HepG2 (cell line): Measurements from ENCODE around the gene SIGLEC14. TPM values are rescaled to one million over a fixed set of nuclear protein-coding genes. Genes with fewer than 3 reads are reported as not detected.

ENCODE experiments used
- ARID2 ChIP-seq: sonication (generic); formaldehyde crosslinking; IDR thresholded peaks from 2 replicates; pipeline ENCODE4 v1.8.1; 2022; ENCODE audit warnings: mild to moderate bottlenecking, missing genetic modification reagents, borderline replicate concordance
- CCDC6 ChIP-seq: sonication (generic); formaldehyde crosslinking; IDR thresholded peaks from 2 replicates; pipeline ENCODE4 v1.8.1; 2022; ENCODE audit warnings: mild to moderate bottlenecking, missing genetic modification reagents, moderate library complexity
- CENPX ChIP-seq: sonication (generic); formaldehyde crosslinking; IDR thresholded peaks from 2 replicates; pipeline ENCODE4 v1.9.0; 2021; ENCODE audit warnings: mild to moderate bottlenecking, missing genetic modification reagents, moderate library complexity
- CREM ChIP-seq, 2 experiments: sonication (generic) in 1 of 2; formaldehyde crosslinking in 1 of 2; IDR thresholded peaks; 2 replicates each; pipeline versions ENCODE4 v1.4.0 to v1.6.1; 2016 to 2020; ENCODE audit warnings: antibody characterized with exemption in 1 of 2, mild to moderate bottlenecking in 1 of 2, missing genetic modification reagents in 1 of 2
- GTF2F1 ChIP-seq: fragments of 150-350 bp; IDR thresholded peaks from 2 replicates; pipeline ENCODE4 v1.6.1; 2014; ENCODE audit warnings: low read length
- MATR3 ChIP-seq: sonication (generic); formaldehyde crosslinking; IDR thresholded peaks from 2 replicates; pipeline ENCODE4 v1.4.0; 2020; ENCODE audit warnings: missing genetic modification reagents
- PPARG ChIP-seq: conservative IDR thresholded peaks from 2 replicates; pipeline ENCODE4 v1.6.1; 2016; ENCODE audit warnings: missing biosample characterization, missing genetic modification reagents
- SMC3 ChIP-seq: IDR thresholded peaks from 2 replicates; pipeline ENCODE4 v1.6.1; 2011; ENCODE audit warnings: low read length, improper control_type of control experiment
- ZNF431 ChIP-seq: sonication (generic); formaldehyde crosslinking; IDR thresholded peaks from 2 replicates; pipeline ENCODE4 v1.9.0; 2022; ENCODE audit warnings: missing genetic modification reagents, low read depth, mild to moderate bottlenecking, borderline replicate concordance
- ZNF564 ChIP-seq: sonication (generic); formaldehyde crosslinking; IDR thresholded peaks from 2 replicates; pipeline ENCODE4 v1.8.1; 2023; ENCODE audit warnings: mild to moderate bottlenecking, missing genetic modification reagents
- polyA plus RNA-seq, 8 experiments: library from polyadenylated mRNA; depleted of rRNA in 3 of 8; stranded (reverse) in 7 of 8; unstranded in 1 of 8; fragments of >200 nt; fragmentation: Illumina TruSeq in 4 of 8; extraction: Trizol in 4 of 8; gene quantifications; 2 replicates each; pipeline versions ENCODE4 v1.2.1 to v1.2.3, GENCODE V29; 2011 to 2016; ENCODE audit warnings: low read depth in 4 of 8, missing spikeins in 1 of 8, mixed read lengths in 1 of 8; ENCODE audit not compliant: insufficient read depth in 1 of 8
- total RNA-seq, 5 experiments: library from RNA; depleted of rRNA; stranded (reverse); fragments of >200 nt; fragmentation: Illumina TruSeq; extraction: Trizol; gene quantifications; 2 replicates each; pipeline ENCODE4 v1.2.3, GENCODE V29; 2016; ENCODE audit warnings: low read depth in 1 of 5
- TF ChIP-seq, protein P1 (sequence below): sonication (generic); formaldehyde crosslinking; IDR thresholded peaks from 2 replicates; pipeline ENCODE4 v1.8.1; 2023; ENCODE audit warnings: mild to moderate bottlenecking, missing genetic modification reagents, borderline replicate concordance
- TF ChIP-seq, protein P2 (sequence below): sonication (generic); formaldehyde crosslinking; IDR thresholded peaks from 2 replicates; pipeline ENCODE4 v1.5.1; 2020; ENCODE audit warnings: mild to moderate bottlenecking, missing genetic modification reagents, borderline replicate concordance
- TF ChIP-seq, protein P3 (sequence below): sonication (generic); formaldehyde crosslinking; IDR thresholded peaks from 2 replicates; pipeline ENCODE4 v1.4.0; 2020; ENCODE audit warnings: missing genetic modification reagents
- TF ChIP-seq, protein P4 (sequence below): sonication (generic); formaldehyde crosslinking; IDR thresholded peaks from 2 replicates; pipeline ENCODE4 v1.4.0; 2020; ENCODE audit warnings: missing genetic modification reagents

The SIGLEC14 gene
- total and polyA plus RNA-seq, 2 of the 13 experiments (the other 11 are each of a cell fraction or from before 2014, with no cell fraction given): 0.05 to 0.09 TPM

DNA sequence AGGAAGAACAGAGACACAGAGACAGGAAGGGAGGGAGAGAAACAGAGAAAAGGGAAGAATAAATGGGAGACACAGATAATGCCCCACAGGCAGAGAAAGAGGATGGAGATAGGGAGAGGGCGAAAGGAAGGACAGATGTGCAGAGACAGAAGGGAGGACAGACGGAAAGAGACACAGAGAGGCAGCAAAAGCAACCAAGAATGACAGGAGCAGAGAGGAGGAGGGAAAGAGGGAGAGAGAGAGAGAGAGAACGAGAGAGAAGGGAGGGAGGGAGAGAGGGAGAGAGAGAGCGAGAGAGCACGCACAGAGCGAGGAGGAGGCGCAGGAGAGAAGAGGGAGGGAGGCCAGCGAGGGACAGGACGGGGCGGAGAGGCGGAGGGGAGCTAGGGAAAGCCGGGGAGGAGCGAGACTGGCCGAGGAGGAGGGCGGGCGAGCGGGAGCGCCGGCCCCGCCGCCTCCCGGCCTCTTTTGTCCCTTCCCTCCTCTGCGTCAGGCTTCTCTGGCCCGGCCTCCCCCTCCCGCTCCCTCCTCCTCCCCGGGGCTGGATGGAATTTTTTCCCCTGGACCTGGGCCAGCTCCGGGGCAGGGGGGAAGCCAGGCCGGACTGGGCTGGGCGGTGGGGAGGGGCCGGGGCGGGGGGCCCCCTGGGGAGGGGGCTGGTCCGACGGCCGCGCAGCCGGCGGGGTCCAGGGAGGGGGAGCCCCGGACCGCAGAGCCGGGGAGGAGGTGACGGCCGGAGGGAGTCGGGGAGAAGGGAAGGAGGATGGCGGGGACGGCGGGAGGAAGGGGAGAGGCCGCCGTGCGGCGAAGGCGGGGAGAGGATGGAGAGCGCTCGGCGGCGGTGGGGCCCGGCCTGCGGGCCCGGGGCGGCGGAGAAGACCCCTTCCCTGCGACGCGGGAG is 42.3 kb upstream of the SIGLEC14 start (continued):
- TF ChIP-seq, protein P1, sequence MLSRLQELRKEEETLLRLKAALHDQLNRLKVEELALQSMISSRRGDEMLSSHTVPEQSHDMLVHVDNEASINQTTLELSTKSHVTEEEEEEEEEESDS: no peak
- TF ChIP-seq CENPX (CRISPR knock-in tag) (no peak), GTF2F1 (no peak), PPARG (CRISPR knock-in tag) (no peak), SMC3 (no peak), ZNF564 (CRISPR knock-in tag) (peak; percentile 32; the same call in 1 of the 2 replicates), ARID2 (CRISPR knock-in tag) (no peak), ZNF431 (CRISPR knock-in tag) (no peak), CREM (IDR thresholded peaks at IDR 0.05) (no peak), CREM (CRISPR knock-in tag; IDR thresholded peaks at IDR 0.05) (no peak), CCDC6 (CRISPR knock-in tag) (no peak), MATR3 (CRISPR knock-in tag) (no peak)
- TF ChIP-seq, protein P2, sequence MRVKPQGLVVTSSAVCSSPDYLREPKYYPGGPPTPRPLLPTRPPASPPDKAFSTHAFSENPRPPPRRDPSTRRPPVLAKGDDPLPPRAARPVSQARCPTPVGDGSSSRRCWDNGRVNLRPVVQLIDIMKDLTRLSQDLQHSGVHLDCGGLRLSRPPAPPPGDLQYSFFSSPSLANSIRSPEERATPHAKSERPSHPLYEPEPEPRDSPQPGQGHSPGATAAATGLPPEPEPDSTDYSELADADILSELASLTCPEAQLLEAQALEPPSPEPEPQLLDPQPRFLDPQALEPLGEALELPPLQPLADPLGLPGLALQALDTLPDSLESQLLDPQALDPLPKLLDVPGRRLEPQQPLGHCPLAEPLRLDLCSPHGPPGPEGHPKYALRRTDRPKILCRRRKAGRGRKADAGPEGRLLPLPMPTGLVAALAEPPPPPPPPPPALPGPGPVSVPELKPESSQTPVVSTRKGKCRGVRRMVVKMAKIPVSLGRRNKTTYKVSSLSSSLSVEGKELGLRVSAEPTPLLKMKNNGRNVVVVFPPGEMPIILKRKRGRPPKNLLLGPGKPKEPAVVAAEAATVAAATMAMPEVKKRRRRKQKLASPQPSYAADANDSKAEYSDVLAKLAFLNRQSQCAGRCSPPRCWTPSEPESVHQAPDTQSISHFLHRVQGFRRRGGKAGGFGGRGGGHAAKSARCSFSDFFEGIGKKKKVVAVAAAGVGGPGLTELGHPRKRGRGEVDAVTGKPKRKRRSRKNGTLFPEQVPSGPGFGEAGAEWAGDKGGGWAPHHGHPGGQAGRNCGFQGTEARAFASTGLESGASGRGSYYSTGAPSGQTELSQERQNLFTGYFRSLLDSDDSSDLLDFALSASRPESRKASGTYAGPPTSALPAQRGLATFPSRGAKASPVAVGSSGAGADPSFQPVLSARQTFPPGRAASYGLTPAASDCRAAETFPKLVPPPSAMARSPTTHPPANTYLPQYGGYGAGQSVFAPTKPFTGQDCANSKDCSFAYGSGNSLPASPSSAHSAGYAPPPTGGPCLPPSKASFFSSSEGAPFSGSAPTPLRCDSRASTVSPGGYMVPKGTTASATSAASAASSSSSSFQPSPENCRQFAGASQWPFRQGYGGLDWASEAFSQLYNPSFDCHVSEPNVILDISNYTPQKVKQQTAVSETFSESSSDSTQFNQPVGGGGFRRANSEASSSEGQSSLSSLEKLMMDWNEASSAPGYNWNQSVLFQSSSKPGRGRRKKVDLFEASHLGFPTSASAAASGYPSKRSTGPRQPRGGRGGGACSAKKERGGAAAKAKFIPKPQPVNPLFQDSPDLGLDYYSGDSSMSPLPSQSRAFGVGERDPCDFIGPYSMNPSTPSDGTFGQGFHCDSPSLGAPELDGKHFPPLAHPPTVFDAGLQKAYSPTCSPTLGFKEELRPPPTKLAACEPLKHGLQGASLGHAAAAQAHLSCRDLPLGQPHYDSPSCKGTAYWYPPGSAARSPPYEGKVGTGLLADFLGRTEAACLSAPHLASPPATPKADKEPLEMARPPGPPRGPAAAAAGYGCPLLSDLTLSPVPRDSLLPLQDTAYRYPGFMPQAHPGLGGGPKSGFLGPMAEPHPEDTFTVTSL: no peak
- TF ChIP-seq, protein P3, sequence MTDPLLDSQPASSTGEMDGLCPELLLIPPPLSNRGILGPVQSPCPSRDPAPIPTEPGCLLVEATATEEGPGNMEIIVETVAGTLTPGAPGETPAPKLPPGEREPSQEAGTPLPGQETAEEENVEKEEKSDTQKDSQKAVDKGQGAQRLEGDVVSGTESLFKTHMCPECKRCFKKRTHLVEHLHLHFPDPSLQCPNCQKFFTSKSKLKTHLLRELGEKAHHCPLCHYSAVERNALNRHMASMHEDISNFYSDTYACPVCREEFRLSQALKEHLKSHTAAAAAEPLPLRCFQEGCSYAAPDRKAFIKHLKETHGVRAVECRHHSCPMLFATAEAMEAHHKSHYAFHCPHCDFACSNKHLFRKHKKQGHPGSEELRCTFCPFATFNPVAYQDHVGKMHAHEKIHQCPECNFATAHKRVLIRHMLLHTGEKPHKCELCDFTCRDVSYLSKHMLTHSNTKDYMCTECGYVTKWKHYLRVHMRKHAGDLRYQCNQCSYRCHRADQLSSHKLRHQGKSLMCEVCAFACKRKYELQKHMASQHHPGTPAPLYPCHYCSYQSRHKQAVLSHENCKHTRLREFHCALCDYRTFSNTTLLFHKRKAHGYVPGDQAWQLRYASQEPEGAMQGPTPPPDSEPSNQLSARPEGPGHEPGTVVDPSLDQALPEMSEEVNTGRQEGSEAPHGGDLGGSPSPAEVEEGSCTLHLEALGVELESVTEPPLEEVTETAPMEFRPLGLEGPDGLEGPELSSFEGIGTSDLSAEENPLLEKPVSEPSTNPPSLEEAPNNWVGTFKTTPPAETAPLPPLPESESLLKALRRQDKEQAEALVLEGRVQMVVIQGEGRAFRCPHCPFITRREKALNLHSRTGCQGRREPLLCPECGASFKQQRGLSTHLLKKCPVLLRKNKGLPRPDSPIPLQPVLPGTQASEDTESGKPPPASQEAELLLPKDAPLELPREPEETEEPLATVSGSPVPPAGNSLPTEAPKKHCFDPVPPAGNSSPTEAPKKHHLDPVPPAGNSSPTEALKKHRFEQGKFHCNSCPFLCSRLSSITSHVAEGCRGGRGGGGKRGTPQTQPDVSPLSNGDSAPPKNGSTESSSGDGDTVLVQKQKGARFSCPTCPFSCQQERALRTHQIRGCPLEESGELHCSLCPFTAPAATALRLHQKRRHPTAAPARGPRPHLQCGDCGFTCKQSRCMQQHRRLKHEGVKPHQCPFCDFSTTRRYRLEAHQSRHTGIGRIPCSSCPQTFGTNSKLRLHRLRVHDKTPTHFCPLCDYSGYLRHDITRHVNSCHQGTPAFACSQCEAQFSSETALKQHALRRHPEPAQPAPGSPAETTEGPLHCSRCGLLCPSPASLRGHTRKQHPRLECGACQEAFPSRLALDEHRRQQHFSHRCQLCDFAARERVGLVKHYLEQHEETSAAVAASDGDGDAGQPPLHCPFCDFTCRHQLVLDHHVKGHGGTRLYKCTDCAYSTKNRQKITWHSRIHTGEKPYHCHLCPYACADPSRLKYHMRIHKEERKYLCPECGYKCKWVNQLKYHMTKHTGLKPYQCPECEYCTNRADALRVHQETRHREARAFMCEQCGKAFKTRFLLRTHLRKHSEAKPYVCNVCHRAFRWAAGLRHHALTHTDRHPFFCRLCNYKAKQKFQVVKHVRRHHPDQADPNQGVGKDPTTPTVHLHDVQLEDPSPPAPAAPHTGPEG (CRISPR knock-in tag): no peak
- TF ChIP-seq, protein P4, sequence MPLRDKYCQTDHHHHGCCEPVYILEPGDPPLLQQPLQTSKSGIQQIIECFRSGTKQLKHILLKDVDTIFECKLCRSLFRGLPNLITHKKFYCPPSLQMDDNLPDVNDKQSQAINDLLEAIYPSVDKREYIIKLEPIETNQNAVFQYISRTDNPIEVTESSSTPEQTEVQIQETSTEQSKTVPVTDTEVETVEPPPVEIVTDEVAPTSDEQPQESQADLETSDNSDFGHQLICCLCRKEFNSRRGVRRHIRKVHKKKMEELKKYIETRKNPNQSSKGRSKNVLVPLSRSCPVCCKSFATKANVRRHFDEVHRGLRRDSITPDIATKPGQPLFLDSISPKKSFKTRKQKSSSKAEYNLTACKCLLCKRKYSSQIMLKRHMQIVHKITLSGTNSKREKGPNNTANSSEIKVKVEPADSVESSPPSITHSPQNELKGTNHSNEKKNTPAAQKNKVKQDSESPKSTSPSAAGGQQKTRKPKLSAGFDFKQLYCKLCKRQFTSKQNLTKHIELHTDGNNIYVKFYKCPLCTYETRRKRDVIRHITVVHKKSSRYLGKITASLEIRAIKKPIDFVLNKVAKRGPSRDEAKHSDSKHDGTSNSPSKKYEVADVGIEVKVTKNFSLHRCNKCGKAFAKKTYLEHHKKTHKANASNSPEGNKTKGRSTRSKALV (CRISPR knock-in tag): no peak
